NCI-H1694 (cell line): ENCODE data around the gene MZB1.
"Not testable (repeated sequence)": the region's sequence is repeated elsewhere in the genome, so short reads cannot be mapped to it uniquely, and the experiment has no call there.

Source experiments
- DNase-seq: peaks from one replicate; lab custom pipeline; 2025; lab: John Stamatoyannopoulos, UW

MZB1 gene

GRCh38 chr5:139410121-139410992 is 20.6 kb upstream of the MZB1 start:
- no peak for DNase-seq

- DNase-seq: not testable (repeated sequence)
Observed at GRCh38 chr5:139409116-139409515, 19.4 kb upstream of the MZB1 start.

GRCh38 chr5:139408191-139408590 is 18.5 kb upstream of the MZB1 start:
- no peak for DNase-seq

- DNase-seq: no peak
Observed at GRCh38 chr5:139407517-139407916, 17.8 kb upstream of the MZB1 start.

GRCh38 chr5:139406963-139407362 is 17.2 kb upstream of the MZB1 start:
- no peak for DNase-seq

- DNase-seq: no peak
Observed at GRCh38 chr5:139404484-139404840, 14.7 kb upstream of the MZB1 start.

GRCh38 chr5:139403787-139404483 is 14.2 kb upstream of the MZB1 start, which contains the start of gene SPATA24:
SPATA24 (minus strand) TSS chr5:139404089; CDS start chr5:139404060, 29 bp downstream.
- peak; percentile 88 for DNase-seq

GRCh38 chr5:139403418-139403786 is 13.7 kb upstream of the MZB1 start:
- no peak for DNase-seq

- no peak for DNase-seq
Observed at GRCh38 chr5:139402561-139403158, 12.9 kb upstream of the MZB1 start.

DNA sequence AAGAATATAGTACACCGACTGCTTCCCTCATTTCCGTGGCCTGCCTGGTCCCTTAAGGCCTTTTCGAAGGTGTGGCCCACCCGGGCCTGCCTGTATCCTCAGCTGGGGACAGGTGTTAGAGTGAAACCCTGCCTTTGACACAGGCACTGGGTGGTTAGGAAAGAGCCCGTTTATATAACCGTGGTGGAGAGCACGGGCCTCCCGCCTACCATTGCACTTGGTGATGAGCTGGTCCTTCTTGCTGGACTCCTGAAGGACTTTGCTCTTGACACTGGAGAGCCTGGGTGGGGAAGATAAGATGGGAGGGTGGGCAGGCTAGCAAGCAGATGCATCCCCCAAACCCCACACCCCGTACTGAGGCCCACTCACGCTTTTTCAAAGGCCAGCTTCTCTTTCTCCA is 11.8 kb upstream of the MZB1 start:
- no peak for DNase-seq

DNA sequence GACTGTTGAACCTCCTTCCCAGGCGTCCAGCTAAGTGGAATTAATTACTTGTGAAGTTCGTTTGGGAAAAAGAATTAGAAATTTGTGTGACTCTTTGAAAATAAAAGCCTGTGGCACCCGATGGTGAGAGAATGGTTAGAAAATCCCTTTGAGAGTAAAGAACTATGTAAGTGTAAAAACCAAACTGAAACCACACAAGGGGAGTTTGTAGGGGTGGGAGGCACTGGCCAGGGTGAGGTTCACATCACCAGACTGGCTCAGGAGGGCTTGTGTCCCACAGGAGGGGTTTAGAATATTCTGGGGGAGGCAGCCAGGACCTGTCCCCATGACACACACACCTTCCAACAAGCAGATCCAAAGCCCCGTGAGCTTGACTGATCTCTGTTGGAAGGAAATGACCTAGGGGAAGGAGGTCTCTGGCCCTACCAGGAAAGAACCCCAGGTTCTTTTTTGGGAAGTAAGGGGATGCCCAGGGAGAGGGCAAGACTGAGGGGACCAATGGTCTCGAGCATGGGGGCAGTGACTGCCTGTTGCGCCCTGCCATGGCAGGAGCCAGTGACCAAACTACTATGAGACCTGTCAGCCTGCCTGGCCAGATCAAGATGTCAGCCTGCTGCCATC is 9.9 kb upstream of the MZB1 start:
- DNase-seq: no peak

DNA sequence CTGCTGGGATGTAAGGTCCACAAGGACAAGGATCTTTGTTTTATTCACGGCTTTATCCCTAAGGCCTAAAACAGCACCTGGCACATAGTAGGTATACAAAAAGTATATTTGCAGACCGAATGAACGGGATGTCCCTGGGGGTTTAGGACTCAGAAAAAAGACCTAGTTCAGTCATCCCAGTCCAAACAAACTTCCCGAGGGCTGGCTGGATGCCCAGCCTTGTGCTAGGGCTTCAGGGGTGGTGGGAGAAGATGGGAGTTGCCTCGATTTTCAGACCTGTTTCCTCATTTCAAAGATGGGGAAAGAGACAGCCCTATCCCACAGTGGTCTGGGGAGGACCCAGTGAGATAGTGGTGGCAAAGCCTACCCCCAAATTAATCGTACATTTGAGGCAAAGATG is 8.2 kb upstream of the MZB1 start:
- no peak for DNase-seq

- no peak for DNase-seq
Observed at GRCh38 chr5:139396691-139397090, 7.0 kb upstream of the MZB1 start.

DNA sequence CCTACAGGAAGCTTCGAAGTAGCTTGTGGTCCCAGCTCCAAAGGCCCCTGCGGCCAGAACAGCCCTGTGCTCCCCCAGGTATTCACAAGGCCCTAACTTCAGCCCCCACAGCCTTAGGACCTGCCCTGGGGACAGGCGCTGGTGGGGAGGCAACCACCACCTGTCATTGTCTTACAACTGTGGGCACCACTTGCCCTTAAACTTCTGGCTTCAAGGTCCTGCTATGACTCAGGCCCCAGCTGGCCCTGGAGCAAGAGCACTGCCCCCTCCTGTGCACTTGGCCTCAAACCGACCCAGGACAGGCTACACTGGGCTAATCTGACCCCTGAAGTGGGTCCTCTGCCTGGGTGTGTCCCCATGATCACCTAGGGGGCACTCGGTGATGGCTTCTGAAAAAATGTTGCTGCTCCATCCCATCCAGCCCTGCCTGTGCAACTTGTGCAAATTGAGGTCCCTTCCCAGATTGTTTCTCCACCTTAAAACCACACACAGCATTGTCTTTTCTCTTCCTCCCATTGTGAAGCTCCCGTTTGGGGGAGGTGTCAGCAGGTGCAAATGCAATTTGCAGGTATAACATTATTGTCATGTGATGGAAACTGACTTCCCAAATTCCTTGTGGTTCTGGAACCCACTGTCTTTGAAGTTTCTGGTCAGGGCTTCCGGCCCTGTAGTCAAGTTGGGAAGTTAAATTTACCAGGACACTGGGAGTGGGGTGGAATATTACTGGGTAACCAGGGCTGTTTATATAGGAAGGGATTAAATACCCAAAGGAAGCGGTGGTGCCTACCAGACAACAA is 6.3 kb upstream of the MZB1 start:
- DNase-seq: no peak

- DNase-seq: no peak
Observed at GRCh38 chr5:139394654-139395566, 5.2 kb upstream of the MZB1 start, which contains the start of gene PROB1. PROB1 (minus strand) TSS chr5:139395104; CDS start chr5:139395081, 23 bp downstream.

DNA sequence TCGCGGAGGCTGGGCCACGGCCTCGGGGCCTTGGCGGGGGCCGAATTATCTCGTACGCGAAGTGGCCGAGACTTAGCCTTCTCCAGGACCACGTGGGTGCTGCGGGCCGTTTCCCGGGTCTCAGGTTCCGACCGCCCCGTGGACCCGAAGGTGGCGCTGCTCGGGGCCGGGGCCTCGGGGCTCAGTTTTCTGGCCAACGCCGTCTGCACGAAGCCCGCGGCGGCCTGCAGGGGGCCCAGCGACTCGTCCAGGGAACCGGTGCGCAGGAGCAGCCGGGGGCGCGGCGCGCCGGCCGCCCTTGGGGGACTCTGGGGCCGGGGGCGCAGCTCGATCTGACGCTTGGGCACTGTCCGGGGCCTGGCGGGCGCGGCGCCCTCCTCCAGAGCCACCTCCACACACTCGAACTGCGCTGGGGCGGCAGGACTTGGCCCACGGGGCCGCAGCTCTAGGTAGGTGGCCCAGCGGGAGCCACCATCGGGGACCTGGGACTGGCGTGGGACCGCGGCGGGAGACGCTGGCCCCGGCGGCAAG is 4.5 kb upstream of the MZB1 start:
- DNase-seq: no peak

GRCh38 chr5:139393497-139394122 is 3.9 kb upstream of the MZB1 start:
- DNase-seq: no peak

- DNase-seq: peak; percentile 19
Observed at GRCh38 chr5:139392678-139393496, 3.2 kb upstream of the MZB1 start.

DNA sequence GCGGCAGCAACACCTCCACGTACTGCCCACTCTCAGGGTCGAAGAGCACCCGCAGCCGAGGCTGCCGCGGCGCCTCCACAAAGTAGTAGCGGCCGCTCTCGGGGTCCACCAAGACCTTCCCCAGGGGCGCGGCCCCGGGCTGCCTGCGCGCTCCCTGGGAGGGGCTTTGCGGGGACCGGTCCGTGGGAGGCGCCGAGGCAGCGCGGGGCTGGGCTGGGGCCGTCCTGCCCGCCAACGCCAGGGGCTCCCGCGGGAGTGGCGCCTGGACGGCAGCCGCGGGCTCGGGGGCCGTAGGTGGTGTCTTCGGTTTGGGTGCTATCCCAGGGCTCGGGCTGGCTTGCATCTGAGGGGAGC is 2.6 kb upstream of the MZB1 start:
- DNase-seq: no peak
